ENCODE results near the gene TMEM236.

DNA sequence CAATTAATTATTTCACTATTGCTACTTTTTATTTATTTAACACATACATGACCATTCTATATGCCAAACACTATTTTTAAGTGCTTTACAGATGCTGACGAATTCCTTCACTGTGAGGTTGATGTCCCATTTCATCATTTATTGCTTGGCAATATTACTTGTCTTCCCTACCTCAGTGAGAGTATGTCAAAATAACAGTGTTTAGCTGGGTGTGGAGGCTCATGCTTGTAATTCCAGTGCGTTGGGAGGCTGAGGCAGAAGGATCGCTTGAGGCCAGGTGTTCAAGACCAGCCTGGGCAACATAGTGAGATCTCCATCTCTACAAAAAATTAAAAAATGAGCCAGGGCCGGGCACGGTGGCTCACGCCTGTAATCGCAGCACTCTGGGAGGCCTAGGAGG is 37.4 kb downstream of the TMEM236 start:
- no peak for TF ChIP-seq EZH2phosphoT487 (IDR thresholded peaks at IDR 0.05; ENCODE audit: borderline replicate concordance, low read length)
- TF ChIP-seq, protein P1, sequence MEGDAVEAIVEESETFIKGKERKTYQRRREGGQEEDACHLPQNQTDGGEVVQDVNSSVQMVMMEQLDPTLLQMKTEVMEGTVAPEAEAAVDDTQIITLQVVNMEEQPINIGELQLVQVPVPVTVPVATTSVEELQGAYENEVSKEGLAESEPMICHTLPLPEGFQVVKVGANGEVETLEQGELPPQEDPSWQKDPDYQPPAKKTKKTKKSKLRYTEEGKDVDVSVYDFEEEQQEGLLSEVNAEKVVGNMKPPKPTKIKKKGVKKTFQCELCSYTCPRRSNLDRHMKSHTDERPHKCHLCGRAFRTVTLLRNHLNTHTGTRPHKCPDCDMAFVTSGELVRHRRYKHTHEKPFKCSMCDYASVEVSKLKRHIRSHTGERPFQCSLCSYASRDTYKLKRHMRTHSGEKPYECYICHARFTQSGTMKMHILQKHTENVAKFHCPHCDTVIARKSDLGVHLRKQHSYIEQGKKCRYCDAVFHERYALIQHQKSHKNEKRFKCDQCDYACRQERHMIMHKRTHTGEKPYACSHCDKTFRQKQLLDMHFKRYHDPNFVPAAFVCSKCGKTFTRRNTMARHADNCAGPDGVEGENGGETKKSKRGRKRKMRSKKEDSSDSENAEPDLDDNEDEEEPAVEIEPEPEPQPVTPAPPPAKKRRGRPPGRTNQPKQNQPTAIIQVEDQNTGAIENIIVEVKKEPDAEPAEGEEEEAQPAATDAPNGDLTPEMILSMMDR (IDR thresholded peaks at IDR 0.05; ENCODE audit: low read depth, low read length, poor library complexity, severe bottlenecking): no peak
